GM06990 (cell line): ENCODE results near the gene IRF4.

Experiments
- DNase-seq: peaks from one replicate; pipeline ENCODE4 v3.0.0-alpha.2; 2011; ENCODE audit not compliant: insufficient read length; ENCODE audit errors: extremely low read depth
- H3K27me3 ChIP-seq: replicated peaks from 2 replicates; pipeline ENCODE4 v1.6.0; 2011; ENCODE audit warnings: low read length; ENCODE audit not compliant: control insufficient read depth, insufficient read depth
- H3K36me3 ChIP-seq: 2 replicates; pipeline ENCODE4 v1.5.1; 2011; ENCODE audit warnings: low read length; ENCODE audit not compliant: control insufficient read depth, insufficient read depth
- H3K4me3 ChIP-seq: replicated peaks from 2 replicates; pipeline ENCODE4 v1.5.1; 2011; ENCODE audit warnings: low read depth, mild to moderate bottlenecking, control low read depth, low read length
- CTCF ChIP-seq: IDR thresholded peaks from 2 replicates; pipeline ENCODE4 v1.5.1; 2011; ENCODE audit warnings: low read length, control low read depth, mild to moderate bottlenecking, inconsistent platforms; ENCODE audit not compliant: insufficient read depth, poor library complexity, severe bottlenecking

Gene IRF4

GRCh38 chr6:403659-404655 lies 12.4 kb downstream of the IRF4 start:
- no peak for DNase-seq
- peaks cover 57% of the 10 kb centered on the region for H3K36me3 ChIP-seq
- no peaks in the 10 kb centered on the region for H3K27me3 ChIP-seq
- TF ChIP-seq CTCF, result no peak
- no peak overlapping the region for H3K4me3 ChIP-seq

- Histone ChIP-seq H3K4me3 (no peak overlapping the region), H3K36me3 (peaks cover 56% of the 10 kb centered on the region), H3K27me3 (no peaks in the 10 kb centered on the region)
- no peak for TF ChIP-seq CTCF
- DNase-seq, result no peak
These were observed 13.3 kb downstream of the IRF4 start for GRCh38 chr6:404685-405423.

DNA sequence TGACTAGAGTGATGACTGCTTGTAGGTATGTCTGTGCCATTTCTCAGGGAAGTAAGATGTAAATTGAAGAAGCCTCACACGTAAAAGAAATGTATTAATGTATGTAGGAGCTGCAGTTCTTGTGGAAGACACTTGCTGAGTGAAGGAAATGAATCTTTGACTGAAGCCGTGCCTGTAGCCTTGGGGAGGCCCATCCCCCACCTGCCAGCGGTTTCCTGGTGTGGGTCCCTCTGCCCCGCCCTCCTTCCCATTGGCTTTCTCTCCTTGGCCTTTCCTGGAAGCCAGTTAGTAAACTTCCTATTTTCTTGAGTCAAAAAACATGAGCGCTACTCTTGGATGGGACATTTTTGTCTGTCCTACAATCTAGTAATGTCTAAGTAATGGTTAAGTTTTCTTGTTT lies 16.6 kb downstream of the IRF4 start:
- peaks cover 36% of the 10 kb centered on the region for H3K36me3 ChIP-seq
- DNase-seq, result no peak
- H3K4me3 ChIP-seq, result no peak overlapping the region
- no peak for TF ChIP-seq CTCF
- H3K27me3 ChIP-seq, result no peaks in the 10 kb centered on the region

DNA sequence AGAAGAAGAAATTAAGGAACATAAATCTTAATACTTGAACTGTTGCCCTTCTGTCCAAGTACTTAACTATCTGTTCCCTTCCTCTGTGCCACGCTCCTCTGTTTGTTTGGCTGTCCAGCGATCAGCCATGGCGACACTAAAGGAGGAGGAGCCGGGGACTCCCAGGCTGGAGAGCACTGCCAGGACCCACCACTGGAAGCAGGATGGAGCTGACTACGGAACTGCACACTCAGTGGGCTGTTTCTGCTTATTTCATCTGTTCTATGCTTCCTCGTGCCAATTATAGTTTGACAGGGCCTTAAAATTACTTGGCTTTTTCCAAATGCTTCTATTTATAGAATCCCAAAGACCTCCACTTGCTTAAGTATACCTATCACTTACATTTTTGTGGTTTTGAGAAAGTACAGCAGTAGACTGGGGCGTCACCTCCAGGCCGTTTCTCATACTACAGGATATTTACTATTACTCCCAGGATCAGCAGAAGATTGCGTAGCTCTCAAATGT lies 17.1 kb downstream of the IRF4 start:
- TF ChIP-seq CTCF, result no peak
- Histone ChIP-seq H3K4me3 (no peak overlapping the region), H3K36me3 (peaks cover 31% of the 10 kb centered on the region), H3K27me3 (no peaks in the 10 kb centered on the region)
- DNase-seq, result no peak

- DNase-seq, result no peak
- Histone ChIP-seq H3K36me3 (peaks cover 26% of the 10 kb centered on the region), H3K4me3 (no peak overlapping the region), H3K27me3 (no peaks in the 10 kb centered on the region)
- no peak for TF ChIP-seq CTCF
These were observed 17.9 kb downstream of the IRF4 start for GRCh38 chr6:409370-409972.
